ENCODE data around the gene CAMTA1. TPM values are rescaled to one million over a fixed set of nuclear protein-coding genes. Genes with fewer than 3 reads are reported as not detected.
A peak's percentile ranks its signal among the peaks of the same experiment; 100 is the strongest.
"Not testable (repeated sequence)": the region's sequence is repeated elsewhere in the genome, so short reads cannot be mapped to it uniquely, and the experiment has no call there.

CAMTA1 gene
- polyA plus RNA-seq, 3 donors from 2014 or later: 52.7 to 89.0 (median 71.0) TPM

DNA sequence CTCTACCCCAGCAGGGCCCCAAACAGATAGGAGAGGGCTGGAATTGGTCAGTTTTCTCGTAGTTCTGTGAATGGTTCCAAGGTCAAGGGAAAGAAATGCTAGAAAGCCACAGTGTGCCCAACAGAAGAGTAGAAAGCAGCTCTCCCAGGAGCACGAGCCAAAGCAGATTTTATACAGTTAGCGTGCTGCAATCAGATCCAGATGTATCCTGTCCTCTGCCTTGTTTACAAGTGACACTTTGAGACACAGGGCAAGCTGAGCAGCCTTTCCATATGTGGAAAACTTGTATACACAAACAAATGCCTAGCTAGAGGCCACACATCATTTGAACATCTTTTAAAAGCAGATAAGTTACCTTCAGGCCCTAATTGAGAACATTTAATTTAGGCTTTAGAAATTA, 992.3 kb downstream of the CAMTA1 start:
- no peak overlapping the region for H3K4me3 Mint-ChIP-seq
- peaks cover 17 to 36% (median 24%) of the 10 kb centered on the region in 3 donors for H3K36me3 Mint-ChIP-seq
- H3K27me3 Mint-ChIP-seq (ENCODE audit: low read depth in 3 of 3): peaks cover 0 to 3% (median 0%) of the 10 kb centered on the region in 3 donors
- no peaks in the 10 kb centered on the region for H3K9me3 Mint-ChIP-seq
- H3K4me1 Mint-ChIP-seq: peaks cover 34 to 59% of the 10 kb centered on the region in 2 donors
- H3K27ac Mint-ChIP-seq: no peak overlapping the region
- DNase-seq: no peak

DNA sequence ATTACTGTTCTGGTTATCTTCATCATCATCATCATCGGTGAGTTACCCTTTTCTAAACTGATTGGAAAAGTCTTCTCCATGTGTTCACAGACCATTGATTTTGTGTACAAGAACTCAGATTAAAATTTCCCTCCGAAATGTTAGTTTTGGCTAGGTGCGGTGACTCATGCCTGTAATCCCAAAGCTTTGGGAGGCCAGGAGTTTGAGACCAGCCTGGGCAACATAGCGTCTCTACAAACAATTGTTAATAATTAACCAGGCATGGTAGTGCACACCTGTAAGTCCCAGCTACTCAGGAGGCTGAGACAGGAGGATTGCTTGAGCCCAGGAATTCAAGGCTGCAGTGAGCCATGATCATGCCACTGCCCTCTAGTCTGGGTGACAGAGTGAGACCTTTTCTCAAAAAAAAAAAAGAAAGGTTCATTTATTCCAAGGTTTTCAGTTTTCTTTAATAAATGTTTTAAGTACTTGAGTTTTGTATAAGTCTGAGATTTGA, 992.9 kb downstream of the CAMTA1 start:
- DNase-seq: no peak
- no peak overlapping the region for H3K4me3 Mint-ChIP-seq
- no peak overlapping the region for H3K27ac Mint-ChIP-seq
- H3K9me3 Mint-ChIP-seq: no peaks in the 10 kb centered on the region
- H3K4me1 Mint-ChIP-seq: peaks cover 34 to 59% of the 10 kb centered on the region in 2 donors
- peaks cover 0 to 3% (median 0%) of the 10 kb centered on the region in 3 donors for H3K27me3 Mint-ChIP-seq (ENCODE audit: low read depth in 3 of 3)
- peaks cover 17 to 36% (median 19%) of the 10 kb centered on the region in 3 donors for H3K36me3 Mint-ChIP-seq

DNA sequence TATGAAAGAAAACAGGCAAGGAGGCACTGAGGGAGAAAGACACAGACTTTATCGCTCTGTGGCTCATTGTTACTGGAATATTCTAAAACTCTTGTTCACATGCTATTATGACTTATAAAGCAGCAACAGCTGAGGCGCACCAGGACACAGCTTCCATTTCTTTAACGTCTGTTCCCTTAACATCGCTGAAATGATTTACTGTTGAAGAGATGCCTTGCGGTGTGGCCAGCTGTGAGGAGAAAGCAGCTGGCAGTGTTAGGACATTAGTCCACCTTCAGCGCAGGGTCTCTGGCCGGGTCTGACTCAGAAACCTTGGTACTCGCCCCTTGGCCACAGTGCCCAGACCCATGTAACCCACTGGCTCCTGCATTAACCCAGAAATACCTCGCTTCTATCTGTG, 995.7 kb downstream of the CAMTA1 start:
- Mint-ChIP-seq H3K9me3 (no peaks in the 10 kb centered on the region), H3K27ac (peak overlapping the region in 3 of 6 donors; percentile 46 to 91 (median 60)), H3K36me3 (peaks cover 10 to 23% (median 15%) of the 10 kb centered on the region in 3 donors), H3K4me3 (peak overlapping the region in 4 of 5 donors; percentile 43 to 81 (median 74)), H3K27me3 (ENCODE audit: low read depth in 3 of 3) (peaks cover 0 to 5% (median 0%) of the 10 kb centered on the region in 3 donors), H3K4me1 (peaks cover 31 to 32% of the 10 kb centered on the region in 2 donors)
- no peak for DNase-seq

DNA sequence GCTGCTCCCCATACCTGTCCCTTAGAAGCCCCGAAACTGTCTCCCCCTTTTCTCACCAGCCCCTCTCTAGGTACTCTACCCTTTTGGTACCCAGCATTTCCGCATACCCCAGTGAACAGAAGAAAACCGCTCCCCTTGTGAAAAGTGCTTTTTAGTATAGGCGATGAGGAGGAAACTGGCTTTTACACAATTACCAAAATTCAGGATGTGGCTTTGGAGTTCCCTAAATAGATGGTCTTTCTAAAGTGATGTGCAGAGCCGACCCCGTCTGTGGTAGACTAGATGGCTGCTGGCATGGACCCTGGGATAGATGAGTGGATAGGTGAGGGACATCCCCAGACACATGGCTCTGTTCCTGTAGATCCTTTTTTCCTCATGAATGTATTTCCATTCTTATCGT, 996.2 kb downstream of the CAMTA1 start:
- no peak for DNase-seq
- Mint-ChIP-seq H3K27ac (peak overlapping the region; percentile 60 to 93 (median 88)), H3K36me3 (peaks cover 8 to 20% (median 12%) of the 10 kb centered on the region in 3 donors), H3K9me3 (no peaks in the 10 kb centered on the region), H3K4me3 (peak overlapping the region; percentile 69 to 85 (median 76)), H3K4me1 (peaks cover 29 to 32% of the 10 kb centered on the region in 2 donors), H3K27me3 (ENCODE audit: low read depth in 3 of 3) (peaks cover 0 to 5% (median 0%) of the 10 kb centered on the region in 3 donors)

DNA sequence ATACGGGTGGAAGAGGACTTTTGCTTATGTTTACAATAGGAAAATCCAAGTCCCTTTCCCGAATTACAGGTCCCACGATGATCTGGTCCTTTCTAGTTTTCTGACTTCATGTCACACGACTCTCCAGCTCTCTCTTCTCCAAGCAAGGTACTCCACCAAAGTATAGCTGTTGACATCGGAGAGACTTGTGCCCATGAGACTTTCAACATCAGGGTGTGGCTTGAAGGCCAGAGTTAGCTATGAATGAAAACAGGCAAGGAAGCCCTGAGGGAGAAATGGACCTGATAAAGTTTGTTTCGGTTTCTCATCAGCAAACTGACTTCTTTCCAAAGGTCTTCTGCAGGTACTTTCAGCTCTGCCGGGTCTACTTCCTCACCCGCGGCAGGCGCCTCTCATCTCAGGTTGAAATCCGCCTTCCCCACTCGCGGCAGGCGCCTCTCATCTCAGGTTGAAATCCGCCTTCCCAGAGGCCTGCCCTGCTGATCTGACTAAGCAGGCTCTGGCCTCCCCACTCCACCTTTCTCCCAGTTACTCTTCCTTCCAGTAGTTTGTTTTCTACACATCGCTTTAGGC, 996.8 kb downstream of the CAMTA1 start:
- DNase-seq: no peak
- Mint-ChIP-seq H3K4me1 (peaks cover 29 to 34% of the 10 kb centered on the region in 2 donors), H3K4me3 (peak overlapping the region; percentile 66 to 85 (median 76))

DNA sequence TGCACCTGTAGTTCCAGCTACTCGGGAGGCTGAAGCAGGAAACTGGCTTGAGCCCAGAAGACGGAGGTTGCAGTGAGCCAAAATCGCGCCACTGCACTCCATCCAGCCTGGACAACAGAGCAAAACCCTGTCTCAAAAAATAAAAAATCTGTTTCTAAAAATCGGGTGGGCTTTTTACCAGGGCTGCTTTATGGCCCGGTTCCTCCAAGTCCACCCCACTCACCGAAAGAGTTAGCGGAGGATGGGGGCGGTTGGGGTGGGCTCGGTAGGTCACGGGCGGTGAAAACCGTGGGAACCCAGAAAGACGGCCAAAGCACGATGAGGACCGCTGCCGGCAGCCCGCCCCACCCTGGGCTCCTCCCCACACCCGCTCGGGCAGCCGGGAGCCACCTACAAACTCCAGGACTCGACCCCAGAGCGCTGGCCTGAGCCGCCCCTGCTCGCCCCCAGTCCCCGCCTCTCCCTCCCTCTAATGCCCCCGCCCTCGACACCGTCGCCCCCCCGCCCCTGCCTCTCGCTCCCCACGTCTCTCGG, 998.0 kb downstream of the CAMTA1 start:
- Mint-ChIP-seq H3K27me3 (ENCODE audit: low read depth in 3 of 3) (peaks cover 0 to 5% (median 0%) of the 10 kb centered on the region in 3 donors), H3K4me3 (peak overlapping the region; percentile 66 to 85 (median 76)), H3K9me3 (no peaks in the 10 kb centered on the region), H3K4me1 (peaks cover 29 to 34% of the 10 kb centered on the region in 2 donors), H3K27ac (peak overlapping the region; percentile 42 to 93 (median 76)), H3K36me3 (peaks cover 8 to 17% (median 10%) of the 10 kb centered on the region in 3 donors)
- no peak for DNase-seq

More for the DNA sequence above, 996.8 kb downstream of the CAMTA1 start:
- Mint-ChIP-seq H3K36me3 (peaks cover 10 to 18% (median 10%) of the 10 kb centered on the region in 3 donors), H3K27ac (peak overlapping the region; percentile 42 to 93 (median 76)), H3K9me3 (no peaks in the 10 kb centered on the region), H3K27me3 (ENCODE audit: low read depth in 3 of 3) (peaks cover 0 to 5% (median 0%) of the 10 kb centered on the region in 3 donors)

DNA sequence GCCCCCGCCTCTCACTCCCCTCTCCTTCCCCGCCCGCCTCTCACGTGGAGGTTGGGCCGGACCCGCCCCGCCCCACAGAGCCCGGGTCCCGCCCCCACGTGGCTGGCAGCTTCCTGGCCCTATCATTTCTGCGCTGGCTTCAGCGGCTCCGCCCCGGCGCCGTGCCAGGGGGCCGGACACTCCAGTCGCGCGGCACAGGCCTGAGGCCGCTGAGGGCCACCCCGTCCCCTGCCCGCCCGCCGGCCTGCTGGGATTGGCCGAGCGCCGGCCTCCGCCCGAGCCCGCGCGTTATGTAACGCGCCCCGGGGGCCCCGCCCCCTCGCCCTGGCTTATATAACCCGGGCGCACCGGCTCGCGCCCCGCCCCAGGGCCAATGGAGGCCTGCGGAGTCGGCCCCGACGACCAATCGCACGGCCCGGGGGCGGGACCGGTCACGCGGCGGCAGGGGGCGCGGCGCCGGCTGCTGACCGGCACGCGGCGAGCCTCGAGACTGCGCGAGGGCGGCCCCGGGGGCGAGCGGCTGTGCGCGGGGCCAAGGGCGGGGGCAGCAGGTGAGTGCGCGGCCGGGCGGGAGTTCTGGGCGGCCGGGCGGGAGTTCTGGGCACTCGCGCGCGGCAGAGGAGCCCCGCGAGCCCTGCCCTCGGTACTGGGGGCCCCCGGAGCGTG, 998.7 kb downstream of the CAMTA1 start, which contains the start of gene PER3:
Gene PER3, plus strand, starts transcription at position 466 of the 666 bp plus-strand sequence. CDS start 587 bp downstream, outside the sequence.
- Mint-ChIP-seq H3K27ac (peak within 1 kb of the TSS; percentile 69 to 93 (median 79)), H3K9me3 (no peaks in the 10 kb centered on the region), H3K36me3 (peaks cover 6 to 15% (median 15%) of the 10 kb centered on the region in 3 donors), H3K4me3 (peak within 1 kb of the TSS; percentile 67 to 85 (median 76)), H3K4me1 (peaks cover 29 to 34% of the 10 kb centered on the region in 2 donors), H3K27me3 (ENCODE audit: low read depth in 3 of 3) (peaks cover 0 to 5% (median 0%) of the 10 kb centered on the region in 3 donors)
- peak; percentile 97 to 98 (median 98) for DNase-seq

DNA sequence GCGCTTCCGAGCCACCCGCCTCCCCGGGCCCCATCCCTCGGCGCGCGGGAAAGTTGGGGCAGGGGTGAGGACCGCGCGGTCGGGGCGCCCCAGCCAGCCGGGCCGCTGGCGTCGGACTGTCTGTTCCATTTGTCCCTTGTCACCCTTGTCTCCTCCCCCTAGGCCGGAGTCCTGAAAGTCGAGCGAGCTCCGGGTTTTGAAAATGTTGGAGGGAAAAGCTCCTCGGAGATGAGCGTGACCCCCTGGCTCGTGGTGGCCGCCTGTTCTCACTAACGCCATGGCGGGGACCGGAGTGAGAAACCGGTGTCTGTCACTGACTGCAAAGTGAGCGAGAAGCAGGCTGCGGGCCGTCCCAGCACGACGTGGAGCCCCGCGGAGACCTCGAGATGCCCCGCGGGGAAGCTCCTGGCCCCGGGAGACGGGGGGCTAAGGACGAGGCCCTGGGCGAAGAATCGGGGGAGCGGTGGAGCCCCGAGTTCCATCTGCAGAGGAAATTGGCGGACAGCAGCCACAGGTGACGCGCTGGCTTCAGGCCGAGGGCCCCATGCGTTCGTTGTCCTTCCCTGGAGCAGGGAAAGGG, 999.3 kb downstream of the CAMTA1 start:
- H3K9me3 Mint-ChIP-seq: no peaks in the 10 kb centered on the region
- peaks cover 0 to 8% (median 0%) of the 10 kb centered on the region in 3 donors for H3K27me3 Mint-ChIP-seq (ENCODE audit: low read depth in 3 of 3)
- H3K4me1 Mint-ChIP-seq: peaks cover 29 to 34% of the 10 kb centered on the region in 2 donors
- H3K4me3 Mint-ChIP-seq: peak overlapping the region; percentile 38 to 67 (median 61)
- H3K36me3 Mint-ChIP-seq: peaks cover 9 to 21% (median 16%) of the 10 kb centered on the region in 3 donors
- no peak for DNase-seq
- peak overlapping the region; percentile 17 to 80 (median 70) for H3K27ac Mint-ChIP-seq

DNA sequence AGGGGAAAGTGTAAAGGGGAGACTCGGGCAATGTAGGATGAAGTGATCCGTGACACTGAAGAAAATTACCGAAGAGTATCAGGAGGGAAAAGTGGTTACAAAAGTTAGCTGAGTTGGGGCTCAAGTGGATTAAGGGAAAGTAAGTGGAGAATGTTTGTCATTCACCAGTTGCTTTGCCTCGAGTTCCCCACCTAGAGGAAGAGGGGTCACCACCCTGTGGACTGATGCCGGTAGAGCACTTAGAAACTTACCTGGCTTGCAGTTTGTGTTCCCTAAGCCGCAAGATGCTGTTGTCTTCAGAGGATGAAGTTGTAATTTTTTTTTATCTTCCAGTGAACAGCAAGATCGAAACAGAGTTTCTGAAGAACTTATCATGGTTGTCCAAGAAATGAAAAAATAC, 999.9 kb downstream of the CAMTA1 start:
- Mint-ChIP-seq H3K4me3 (peak overlapping the region; percentile 38 to 67 (median 61)), H3K27me3 (ENCODE audit: low read depth in 3 of 3) (peaks cover 0 to 9% (median 0%) of the 10 kb centered on the region in 3 donors), H3K9me3 (peaks cover 0 to under 1% (median 0%) of the 10 kb centered on the region in 6 donors), H3K36me3 (peaks cover 13 to 27% (median 21%) of the 10 kb centered on the region in 3 donors), H3K27ac (peak overlapping the region in 5 of 6 donors; percentile 48 to 80 (median 70)), H3K4me1 (peaks cover 29 to 34% of the 10 kb centered on the region in 2 donors)
- DNase-seq: no peak

DNA sequence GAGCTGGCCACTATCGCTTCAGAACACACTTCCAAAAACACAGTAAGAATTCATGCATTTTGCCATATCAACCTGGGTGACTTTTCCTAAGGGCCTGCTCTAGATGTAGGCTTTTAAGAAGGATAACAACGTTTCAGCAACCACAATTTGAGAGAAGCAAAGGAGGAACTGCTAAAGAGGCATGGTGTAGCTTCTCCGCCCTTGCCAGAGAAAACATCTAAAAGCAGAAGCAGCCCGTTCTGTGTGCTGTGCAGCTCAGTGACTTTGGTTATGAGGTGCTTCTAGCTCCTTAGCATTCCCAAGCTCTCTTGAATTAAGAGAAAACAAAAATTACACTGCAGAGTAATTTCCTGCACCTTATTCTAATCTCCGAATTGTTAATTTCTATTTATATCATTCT, 1001.5 kb downstream of the CAMTA1 start:
- H3K27ac Mint-ChIP-seq: no peak overlapping the region
- no peak overlapping the region for H3K4me3 Mint-ChIP-seq
- H3K36me3 Mint-ChIP-seq: peaks cover 23 to 40% (median 35%) of the 10 kb centered on the region in 3 donors

DNA sequence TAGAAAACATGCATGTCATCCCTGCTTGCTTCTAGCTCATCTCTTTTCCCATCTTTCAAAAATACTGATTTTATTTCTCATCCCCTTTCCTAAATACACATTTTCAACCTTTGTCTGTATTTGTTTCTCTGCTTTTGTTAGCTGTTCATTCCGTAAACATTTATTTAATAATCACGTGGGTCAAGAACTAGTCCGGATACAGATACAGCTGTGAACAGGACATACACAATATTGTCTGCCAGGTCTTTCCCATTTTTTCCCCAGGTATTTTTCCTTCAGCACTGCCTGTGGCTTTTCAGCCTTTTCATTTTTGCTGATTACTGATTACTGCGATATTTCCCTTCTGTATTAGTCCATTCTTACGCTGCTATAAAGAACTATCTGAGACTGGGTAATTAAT, 1004.6 kb downstream of the CAMTA1 start:
- Mint-ChIP-seq H3K27ac (no peak overlapping the region), H3K4me1 (peaks cover 4 to 5% of the 10 kb centered on the region in 2 donors), H3K27me3 (ENCODE audit: low read depth in 3 of 3) (peaks cover 0 to 6% (median 2%) of the 10 kb centered on the region in 3 donors), H3K36me3 (peaks cover 32 to 47% (median 44%) of the 10 kb centered on the region in 3 donors), H3K9me3 (peaks cover 3 to 9% (median 5%) of the 10 kb centered on the region in 6 donors), H3K4me3 (no peak overlapping the region)
- DNase-seq: no peak

More for the DNA sequence above, 1001.5 kb downstream of the CAMTA1 start:
- no peak for DNase-seq
- peaks cover 0 to 7% (median 0%) of the 10 kb centered on the region in 3 donors for H3K27me3 Mint-ChIP-seq (ENCODE audit: low read depth in 3 of 3)
- peaks cover 17 to 20% of the 10 kb centered on the region in 2 donors for H3K4me1 Mint-ChIP-seq
- peaks cover 3 to 8% (median 5%) of the 10 kb centered on the region in 6 donors for H3K9me3 Mint-ChIP-seq

DNA sequence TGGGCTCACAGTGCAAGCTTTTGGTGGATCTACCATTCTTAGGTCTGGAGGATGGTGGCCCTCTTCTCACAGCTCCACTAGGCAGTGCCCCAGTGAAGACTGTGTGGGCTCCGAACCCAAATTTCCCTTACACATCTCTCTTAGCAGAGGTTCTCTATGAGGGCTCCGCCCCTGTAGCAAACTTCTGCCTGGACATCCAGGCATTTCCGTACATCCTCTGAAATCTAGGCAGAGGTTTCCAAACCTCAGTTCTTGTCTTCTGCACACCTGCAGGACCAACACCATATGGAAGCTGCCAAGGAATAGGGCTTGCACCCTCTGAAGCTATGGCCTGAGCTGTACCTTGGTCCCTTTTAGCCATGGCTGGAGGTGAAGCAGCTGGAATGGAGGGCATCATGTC, 1005.8 kb downstream of the CAMTA1 start:
- not testable (repeated sequence) for DNase-seq; H3K9me3 Mint-ChIP-seq; H3K4me1 Mint-ChIP-seq; H3K27me3 Mint-ChIP-seq (ENCODE audit: low read depth in 3 of 3); H3K27ac Mint-ChIP-seq; H3K4me3 Mint-ChIP-seq
- peaks cover 34 to 51% (median 46%) of the 10 kb centered on the region in 3 donors for H3K36me3 Mint-ChIP-seq

DNA sequence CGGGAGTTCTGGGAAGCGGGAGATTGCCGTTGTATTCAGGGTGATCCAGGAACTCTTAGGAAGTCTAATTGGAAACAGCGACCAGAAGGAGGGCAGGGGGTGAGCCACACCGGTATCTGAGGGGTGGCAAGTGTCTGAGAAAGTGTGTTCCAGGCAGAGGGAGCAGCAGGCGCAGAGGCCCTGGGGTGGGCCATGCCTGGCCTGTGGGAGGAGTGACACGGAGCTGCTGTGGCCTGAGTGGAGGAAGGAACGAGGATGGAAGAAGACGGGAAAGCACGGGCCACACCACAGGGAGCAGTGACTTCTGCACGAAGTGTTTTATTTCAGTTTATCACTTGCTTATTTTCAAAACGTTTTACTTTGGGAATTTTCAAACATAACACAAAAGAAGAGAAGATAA, 1010.2 kb downstream of the CAMTA1 start:
- H3K4me1 Mint-ChIP-seq: peaks cover 0 to 2% of the 10 kb centered on the region in 2 donors
- peaks cover 0 to 2% (median 0%) of the 10 kb centered on the region in 3 donors for H3K27me3 Mint-ChIP-seq (ENCODE audit: low read depth in 3 of 3)
- peaks cover 3 to 7% (median 5%) of the 10 kb centered on the region in 6 donors for H3K9me3 Mint-ChIP-seq
- peak overlapping the region in 2 of 6 donors; percentile 1 for H3K27ac Mint-ChIP-seq
- DNase-seq: no peak
- H3K4me3 Mint-ChIP-seq: no peak overlapping the region
- H3K36me3 Mint-ChIP-seq: peaks cover 21 to 41% (median 29%) of the 10 kb centered on the region in 3 donors

Measured in immature natural killer cell (primary cell).